GM12864 (cell line): Measurements from ENCODE around the gene RLIM.

Source experiments
- DNase-seq: peaks from one replicate; pipeline ENCODE4 v3.0.0-alpha.2; 2011; ENCODE audit warnings: low read depth
- H3K4me3 ChIP-seq: 2 replicates; pipeline ENCODE4 v1.5.1; 2011; ENCODE audit warnings: mild to moderate bottlenecking, low read depth, low read length, control low read depth
- TF ChIP-seq, protein P1 (sequence below): IDR thresholded peaks from 2 replicates; pipeline ENCODE4 v1.5.1; 2011; ENCODE audit warnings: low read depth, mild to moderate bottlenecking, moderate library complexity, low read length, control low read depth, inconsistent platforms; ENCODE audit errors: missing control alignments

Gene RLIM

DNA sequence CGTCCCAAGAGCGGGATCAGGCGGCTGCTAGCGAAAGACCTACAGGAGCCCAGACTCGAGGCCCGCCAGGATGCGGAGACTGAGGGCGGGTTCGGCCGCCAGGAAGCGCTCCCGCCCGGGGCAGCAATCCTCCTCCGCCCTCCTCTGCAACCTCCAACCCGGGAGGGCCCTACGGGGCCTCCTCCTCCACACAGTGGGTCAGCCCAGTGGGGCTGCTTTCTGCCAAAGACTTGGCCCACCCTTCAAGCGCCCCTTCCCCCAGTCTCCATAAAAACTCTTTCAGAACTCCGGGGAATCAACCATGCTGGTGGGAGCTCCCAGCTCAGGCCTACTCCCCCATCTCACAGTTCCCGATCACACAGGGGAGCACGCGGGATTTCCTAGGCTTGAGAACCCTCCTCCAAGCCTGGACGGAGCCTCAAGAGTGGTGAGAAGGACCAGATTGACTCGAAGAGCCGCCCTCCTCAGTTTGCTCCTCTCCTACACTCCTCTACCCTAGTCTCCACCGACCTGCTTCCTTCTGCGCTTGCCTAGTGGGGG, 77.5 kb downstream of the RLIM start:
- peak overlapping the region; percentile 47 for H3K4me3 ChIP-seq
- TF ChIP-seq, protein P1, sequence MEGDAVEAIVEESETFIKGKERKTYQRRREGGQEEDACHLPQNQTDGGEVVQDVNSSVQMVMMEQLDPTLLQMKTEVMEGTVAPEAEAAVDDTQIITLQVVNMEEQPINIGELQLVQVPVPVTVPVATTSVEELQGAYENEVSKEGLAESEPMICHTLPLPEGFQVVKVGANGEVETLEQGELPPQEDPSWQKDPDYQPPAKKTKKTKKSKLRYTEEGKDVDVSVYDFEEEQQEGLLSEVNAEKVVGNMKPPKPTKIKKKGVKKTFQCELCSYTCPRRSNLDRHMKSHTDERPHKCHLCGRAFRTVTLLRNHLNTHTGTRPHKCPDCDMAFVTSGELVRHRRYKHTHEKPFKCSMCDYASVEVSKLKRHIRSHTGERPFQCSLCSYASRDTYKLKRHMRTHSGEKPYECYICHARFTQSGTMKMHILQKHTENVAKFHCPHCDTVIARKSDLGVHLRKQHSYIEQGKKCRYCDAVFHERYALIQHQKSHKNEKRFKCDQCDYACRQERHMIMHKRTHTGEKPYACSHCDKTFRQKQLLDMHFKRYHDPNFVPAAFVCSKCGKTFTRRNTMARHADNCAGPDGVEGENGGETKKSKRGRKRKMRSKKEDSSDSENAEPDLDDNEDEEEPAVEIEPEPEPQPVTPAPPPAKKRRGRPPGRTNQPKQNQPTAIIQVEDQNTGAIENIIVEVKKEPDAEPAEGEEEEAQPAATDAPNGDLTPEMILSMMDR = peak; percentile 6
- DNase-seq = no peak

DNA sequence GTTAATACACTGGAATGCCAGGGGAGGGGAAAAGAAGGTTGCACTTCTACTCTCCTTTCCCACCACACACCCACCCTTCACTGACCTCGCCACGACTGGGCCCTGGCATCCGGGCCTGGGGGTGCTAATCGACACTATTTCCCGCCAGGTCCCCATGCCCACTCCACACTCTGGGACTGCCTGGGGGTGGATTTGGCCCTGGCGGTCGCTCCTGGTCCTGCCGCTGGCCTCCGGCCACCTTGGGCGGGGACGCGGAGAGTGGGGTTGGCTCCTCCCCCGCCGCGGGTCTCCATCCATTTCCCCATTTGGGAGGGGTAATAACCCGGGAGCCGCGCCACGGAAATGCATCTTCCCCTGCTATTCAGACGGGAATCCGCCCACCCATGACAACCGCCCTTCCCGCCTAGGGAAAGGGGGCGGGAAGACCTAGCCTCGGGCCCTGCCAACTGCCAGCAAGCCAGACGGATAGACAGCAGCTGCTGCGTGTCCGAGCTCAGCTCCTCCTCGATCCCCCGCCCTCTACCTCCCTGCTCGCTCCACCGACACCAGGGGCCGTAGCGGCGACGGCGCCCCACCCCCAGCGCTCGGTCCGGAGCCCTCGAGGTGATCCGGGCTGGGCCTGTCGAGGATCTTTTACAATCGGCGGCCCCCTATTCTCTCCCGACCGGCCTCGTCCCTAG, 78.1 kb downstream of the RLIM start:
- no peak for DNase-seq
- TF ChIP-seq, protein P1 = no peak
- H3K4me3 ChIP-seq = peak overlapping the region; percentile 47

DNA sequence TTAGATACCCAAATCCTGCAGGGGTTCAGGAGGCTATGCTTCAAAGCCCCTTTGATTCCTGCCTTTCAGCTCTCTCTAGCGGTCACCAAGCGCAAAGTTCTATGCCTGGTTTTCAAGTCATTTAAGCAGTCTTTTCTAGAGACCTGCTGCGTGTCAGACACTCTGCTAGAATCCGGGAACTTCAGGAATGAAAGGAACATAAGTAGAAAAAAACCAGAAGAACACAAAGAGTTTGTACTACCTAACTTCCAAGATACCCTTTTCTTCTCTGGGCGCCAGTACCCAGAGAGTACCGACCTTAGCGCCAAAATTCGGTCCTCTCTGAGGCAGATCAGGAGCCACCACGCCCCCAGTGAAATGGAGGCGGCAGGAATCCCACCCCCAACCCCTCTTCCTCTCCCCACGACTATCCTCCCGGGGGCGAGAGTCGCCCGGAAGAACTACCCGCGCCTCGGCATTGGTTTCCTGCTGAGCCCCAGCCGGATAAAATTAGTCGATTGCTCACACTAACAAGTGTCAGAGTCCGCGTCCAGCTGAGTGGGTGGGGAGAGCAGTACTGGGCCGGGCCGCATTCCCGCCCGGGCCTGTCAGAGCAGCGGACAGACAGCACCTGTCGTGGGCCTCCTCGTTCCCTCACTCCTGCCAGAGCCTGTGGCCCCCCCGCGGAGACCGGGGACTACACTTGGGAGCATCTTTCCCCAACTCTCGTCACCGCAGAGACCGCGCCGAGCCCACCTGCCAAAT, 78.8 kb downstream of the RLIM start:
- TF ChIP-seq, protein P1 = peak; percentile 45
- DNase-seq = no peak
- H3K4me3 ChIP-seq = peak overlapping the region; percentile 47
